Endothelial cell of umbilical vein (primary cell): ENCODE data around the gene CHST7. TPM values are rescaled to one million over a fixed set of nuclear protein-coding genes. Genes with fewer than 3 reads are reported as not detected.

Experiments used
- BruUV-seq: library from RNA; stranded (reverse); fragments of 400-500 nt; replicated peaks from 2 replicates; lab custom pipeline; 2021; lab: Mats Ljungman, UMichigan
- CTCF ChIA-PET: fragments of 300-600, 350-600 bp; sonication (Branson Sonifier 250); formaldehyde crosslinking; loops from one replicate; lab custom pipeline; 2021; ENCODE audit warnings: antibody characterized with exemption, inconsistent platforms; lab: Charles Lee
- POLR2A ChIA-PET: fragments of 300-600, 350-600 bp; sonication (Branson Sonifier 250); formaldehyde crosslinking; loops from one replicate; lab custom pipeline; 2021; ENCODE audit warnings: antibody characterized with exemption, inconsistent platforms; lab: Charles Lee
- DNase-seq: peaks from one replicate; pipeline ENCODE4 v3.0.0-alpha.2; 2011; ENCODE audit warnings: low read depth, low spot score
- FAIRE-seq: peaks from 2 replicates; lab custom pipeline; 2011; peaks lifted over from hg19 to GRCh38; lab: Jason Lieb, UNC
- H2AFZ ChIP-seq: 2 replicates; pipeline ENCODE4 v1.6.0; 2012; ENCODE audit warnings: low read depth, low read length, control low read depth, inconsistent platforms
- H3K27ac ChIP-seq: 2 replicates; pipeline ENCODE4 v1.5.1; 2011; ENCODE audit warnings: low read depth, mild to moderate bottlenecking, control low read depth, low read length, moderate library complexity; ENCODE audit not compliant: insufficient read depth
- H3K27me3 ChIP-seq, 2 experiments: 2 replicates each; pipeline versions ENCODE4 v1.6.0 to v1.6.1; 2011; ENCODE audit warnings: low read length in 2 of 2, mixed read lengths in 1 of 2; ENCODE audit not compliant: control insufficient read depth in 2 of 2, insufficient read depth in 2 of 2
- H3K36me3 ChIP-seq, 2 experiments: 2 replicates in 1 of 2; 3 replicates in 1 of 2; pipeline ENCODE4 v1.5.1; 2011; ENCODE audit warnings: low read length in 2 of 2, mild to moderate bottlenecking in 1 of 2, moderate library complexity in 1 of 2; ENCODE audit not compliant: control insufficient read depth in 2 of 2, insufficient read depth in 2 of 2; ENCODE audit errors: extremely low read depth in 1 of 2
- H3K4me1 ChIP-seq: 3 replicates; pipeline ENCODE4 v1.5.1; 2011; ENCODE audit warnings: mild to moderate bottlenecking, low read length; ENCODE audit not compliant: control insufficient read depth, insufficient read depth; ENCODE audit errors: extremely low read depth
- H3K4me2 ChIP-seq: 2 replicates; pipeline ENCODE4 v1.6.1; 2011; ENCODE audit warnings: low read length, control low read depth, mixed read lengths; ENCODE audit not compliant: insufficient read depth
- H3K4me3 ChIP-seq, 3 experiments: fragments of 200-600 bp in 1 of 3; sonication (generic), shearing (Covaris generic) in 1 of 3; replicated peaks in 1 of 3; 2 replicates each; pipeline ENCODE4 v1.5.1; 2011 to 2016; ENCODE audit warnings: control low read depth in 3 of 3, low read length in 3 of 3, mild to moderate bottlenecking in 2 of 3, inconsistent platforms in 1 of 3, low read depth in 1 of 3, moderate library complexity in 1 of 3; ENCODE audit not compliant: insufficient read depth in 1 of 3
- H3K79me2 ChIP-seq: 2 replicates; pipeline ENCODE4 v1.6.0; 2012; ENCODE audit warnings: low read length, inconsistent platforms; ENCODE audit not compliant: control insufficient read depth, insufficient read depth
- H3K9ac ChIP-seq: replicated peaks from 2 replicates; pipeline ENCODE3; 2011; ENCODE audit warnings: low read length, control low read depth; ENCODE audit not compliant: insufficient read depth; ENCODE audit errors: extremely low read depth
- H3K9me1 ChIP-seq: replicated peaks from 3 replicates; pipeline ENCODE4 v1.6.0; 2011; ENCODE audit warnings: mild to moderate bottlenecking, low read length; ENCODE audit not compliant: control insufficient read depth, insufficient read depth; ENCODE audit errors: extremely low read depth
- H3K9me3 ChIP-seq: replicated peaks from 2 replicates; pipeline ENCODE4 v1.5.1; 2012; ENCODE audit warnings: low read length, inconsistent platforms; ENCODE audit not compliant: control insufficient read depth, insufficient read depth
- H4K20me1 ChIP-seq: replicated peaks from 2 replicates; pipeline ENCODE3; 2011; ENCODE audit warnings: mild to moderate bottlenecking, low read length; ENCODE audit not compliant: control insufficient read depth, insufficient read depth; ENCODE audit errors: extremely low read depth
- EZH2 ChIP-seq: IDR thresholded peaks from 2 replicates; pipeline ENCODE4 v1.6.1; 2012; ENCODE audit warnings: borderline replicate concordance, low read depth, mild to moderate bottlenecking, moderate library complexity, low read length, inconsistent platforms; ENCODE audit not compliant: severe bottlenecking
- FOS ChIP-seq: IDR thresholded peaks from 2 replicates; pipeline ENCODE4 v1.6.1; 2011; ENCODE audit warnings: mild to moderate bottlenecking, low read length, moderate library complexity, borderline replicate concordance; ENCODE audit not compliant: insufficient read depth
- GATA2 ChIP-seq: IDR thresholded peaks from 2 replicates; pipeline ENCODE4 v1.7.0; 2011; ENCODE audit warnings: low read depth, mild to moderate bottlenecking, moderate library complexity, mixed read lengths, low read length; ENCODE audit not compliant: insufficient read length, insufficient read depth
- JUN ChIP-seq: IDR thresholded peaks from 2 replicates; pipeline ENCODE4 v1.6.1; 2011; ENCODE audit warnings: borderline replicate concordance, low read depth; ENCODE audit not compliant: insufficient read length, insufficient read depth
- MYC ChIP-seq: IDR thresholded peaks from one replicate; pipeline ENCODE4 v1.6.1; 2011; ENCODE audit warnings: mild to moderate bottlenecking, low read depth, low read length
- POLR2A ChIP-seq: IDR thresholded peaks from 2 replicates; pipeline ENCODE4 v1.6.1; 2012; ENCODE audit warnings: low read depth, mild to moderate bottlenecking, control low read depth, low read length
- POLR2AphosphoS5 ChIP-seq: IDR thresholded peaks from 2 replicates; pipeline ENCODE4 v1.6.1; 2012; ENCODE audit warnings: low read depth, mild to moderate bottlenecking, control low read depth, low read length, moderate library complexity; ENCODE audit not compliant: insufficient read depth
- dilution Hi-C: fragments of 300-500 bp; cut with MboI; formaldehyde crosslinking; loops from one replicate; pipeline ENCODE4 v1.15.0; 2019; ENCODE audit warnings: low sequenced_read_pairs; ENCODE audit not compliant: extremely low pct_ligation_motif_present
- intact Hi-C: fragments of 100-400 bp; cut with micrococcal nuclease; formaldehyde crosslinking; loops from one replicate; pipeline ENCODE4 v1.10.0; 2022
- polyA plus RNA-seq, 4 experiments: library from polyadenylated mRNA; depleted of rRNA in 3 of 4; stranded (reverse) in 3 of 4; unstranded in 1 of 4; fragments of >200 nt; gene quantifications; 2 replicates each; pipeline versions ENCODE4 v1.2.1 to v1.2.3, GENCODE V29; 2011 to 2012; ENCODE audit warnings: missing spikeins in 1 of 4
- total RNA-seq: library from RNA; stranded (reverse); gene quantifications from 2 replicates; pipeline ENCODE4 v1.2.3, GENCODE V29; 2021
- TF ChIP-seq, protein P1 (sequence below), 2 donors: IDR thresholded peaks; 1 replicate in 1 of 2; 2 replicates in 1 of 2; pipeline ENCODE4 v1.5.1; 2011; ENCODE audit warnings: low read length in 2 of 2, mild to moderate bottlenecking in 2 of 2, moderate library complexity in 2 of 2, control low read depth in 1 of 2, inconsistent platforms in 1 of 2, low read depth in 1 of 2; ENCODE audit not compliant: insufficient read depth in 1 of 2; ENCODE audit errors: extremely low read depth in 1 of 2
- TF ChIP-seq, protein P2 (sequence below): IDR thresholded peaks from 2 replicates; pipeline ENCODE4 v1.6.1; 2011; ENCODE audit not compliant: insufficient read depth, insufficient read length

CHST7 gene
- total and polyA plus RNA-seq, 2 donors (not counting 3 experiments of a cell fraction or from before 2014, with no cell fraction given), result 4.5 to 11.2 TPM

GRCh38 chrX:46597208-46597607 lies 23.6 kb downstream of the CHST7 start:
- H4K20me1 ChIP-seq, result no peaks in the 10 kb centered on the region
- no peak overlapping the region for H3K27ac ChIP-seq
- H3K36me3 ChIP-seq, result no peaks in the 10 kb centered on the region
- no peak overlapping the region for H3K4me3 ChIP-seq
- no peak for TF ChIP-seq EZH2
- no peak for TF ChIP-seq POLR2AphosphoS5
- no peak for TF ChIP-seq FOS
- no peak for TF ChIP-seq GATA2
- TF ChIP-seq, protein P1, sequence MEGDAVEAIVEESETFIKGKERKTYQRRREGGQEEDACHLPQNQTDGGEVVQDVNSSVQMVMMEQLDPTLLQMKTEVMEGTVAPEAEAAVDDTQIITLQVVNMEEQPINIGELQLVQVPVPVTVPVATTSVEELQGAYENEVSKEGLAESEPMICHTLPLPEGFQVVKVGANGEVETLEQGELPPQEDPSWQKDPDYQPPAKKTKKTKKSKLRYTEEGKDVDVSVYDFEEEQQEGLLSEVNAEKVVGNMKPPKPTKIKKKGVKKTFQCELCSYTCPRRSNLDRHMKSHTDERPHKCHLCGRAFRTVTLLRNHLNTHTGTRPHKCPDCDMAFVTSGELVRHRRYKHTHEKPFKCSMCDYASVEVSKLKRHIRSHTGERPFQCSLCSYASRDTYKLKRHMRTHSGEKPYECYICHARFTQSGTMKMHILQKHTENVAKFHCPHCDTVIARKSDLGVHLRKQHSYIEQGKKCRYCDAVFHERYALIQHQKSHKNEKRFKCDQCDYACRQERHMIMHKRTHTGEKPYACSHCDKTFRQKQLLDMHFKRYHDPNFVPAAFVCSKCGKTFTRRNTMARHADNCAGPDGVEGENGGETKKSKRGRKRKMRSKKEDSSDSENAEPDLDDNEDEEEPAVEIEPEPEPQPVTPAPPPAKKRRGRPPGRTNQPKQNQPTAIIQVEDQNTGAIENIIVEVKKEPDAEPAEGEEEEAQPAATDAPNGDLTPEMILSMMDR (IDR thresholded peaks at IDR 0.05; ENCODE audit: extremely low read depth in 1 of 2, insufficient read depth in 1 of 2, low read depth in 1 of 2, low read length in 2 of 2), result no peak
- TF ChIP-seq JUN, result no peak
- TF ChIP-seq, protein P2, sequence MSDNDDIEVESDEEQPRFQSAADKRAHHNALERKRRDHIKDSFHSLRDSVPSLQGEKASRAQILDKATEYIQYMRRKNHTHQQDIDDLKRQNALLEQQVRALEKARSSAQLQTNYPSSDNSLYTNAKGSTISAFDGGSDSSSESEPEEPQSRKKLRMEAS, result no peak
- no peak for TF ChIP-seq POLR2A
- no peak for TF ChIP-seq MYC
- BruUV-seq, result no TSS peak
- no peak for FAIRE-seq
- no peak overlapping the region for H3K4me2 ChIP-seq
- peaks cover 6% of the 10 kb centered on the region for H3K4me1 ChIP-seq
- intact Hi-C loops (no loop called here), dilution Hi-C loops (no loop called here)
- H2AFZ ChIP-seq, result no peak overlapping the region
- DNase-seq, result no peak
- no peaks in the 10 kb centered on the region for H3K27me3 ChIP-seq
- ChIA-PET POLR2A (no interaction called here), CTCF (interaction anchor here (0.6 to 1.1 kb wide), 3 partner anchors 9 to 18 kb away, joined by 3 to 4 read pairs (median 3); no protein-coding TSS in a partner anchor)
- no peaks in the 10 kb centered on the region for H3K9me1 ChIP-seq
- H3K9ac ChIP-seq, result no peak overlapping the region
- no peaks in the 10 kb centered on the region for H3K79me2 ChIP-seq
- no peaks in the 10 kb centered on the region for H3K9me3 ChIP-seq
